Esophagus squamous epithelium (tissue), 5 donors: Measurements from ENCODE around the gene TTYH3. TPM values are rescaled to one million over a fixed set of nuclear protein-coding genes. Genes with fewer than 3 reads are reported as not detected.

Source experiments
- DNase-seq: peaks from one replicate; lab custom pipeline; 2025; lab: John Stamatoyannopoulos, UW
- H3K27ac ChIP-seq, 4 donors: fragments of 200-600 bp; sonication (generic); one replicate each; pipeline ENCODE4 v1.5.1; 2016 to 2019; ENCODE audit warnings: mild to moderate bottlenecking in 1 of 4
- H3K27me3 ChIP-seq, 4 donors: fragments of 200-600 bp; sonication (generic); 1 replicate in 3 of 4; 2 replicates in 1 of 4; pipeline versions ENCODE4 v1.5.1 to v1.6.0; 2017 to 2021; ENCODE audit warnings: antibody characterized with exemption in 1 of 4
- H3K36me3 ChIP-seq, 3 donors: fragments of 200-600 bp; sonication (generic); one replicate each; pipeline ENCODE4 v1.5.1; 2016 to 2019
- H3K4me1 ChIP-seq, 3 donors: fragments of 200-600 bp; sonication (generic); one replicate each; pipeline ENCODE4 v1.5.1; 2017 to 2019
- H3K4me3 ChIP-seq, 4 donors: fragments of 200-600 bp; sonication (generic); 1 replicate in 3 of 4; 2 replicates in 1 of 4; pipeline ENCODE4 v1.5.1; 2016 to 2019; ENCODE audit warnings: mild to moderate bottlenecking in 2 of 4, moderate library complexity in 1 of 4
- H3K9me3 ChIP-seq, 3 donors: fragments of 200-600 bp; sonication (generic); one replicate each; pipeline ENCODE4 v1.5.1; 2016 to 2019
- CTCF ChIP-seq, 6 experiments: fragments of 450-650 bp in 4 of 6; fragments of 200-600 bp in 2 of 6; sonication (generic) in 2 of 6; IDR thresholded peaks; one replicate each; pipeline ENCODE4 v1.5.1; 2016 to 2019; ENCODE audit warnings: antibody characterized with exemption in 6 of 6, mild to moderate bottlenecking in 4 of 6, moderate library complexity in 4 of 6
- POLR2A ChIP-seq, 4 donors: fragments of 450-650 bp; IDR thresholded peaks; one replicate each; pipeline ENCODE4 v1.6.1; 2017; ENCODE audit warnings: antibody characterized with exemption in 4 of 4, mild to moderate bottlenecking in 4 of 4, moderate library complexity in 3 of 4
- WGBS, 2 donors: methylation state at CpG; one replicate each; pipeline ENCODE4 v1.1.5; 2018; 5-methylcytosine and 5-hydroxymethylcytosine counted together
- intact Hi-C: fragments of 100-400 bp; cut with DNase I; formaldehyde crosslinking; loops from one replicate; pipeline ENCODE4 v1.15.0; 2022
- total RNA-seq, 4 donors: library from RNA; depleted of rRNA; stranded (reverse); fragments of >200 nt; gene quantifications; one replicate each; pipeline ENCODE4 v1.1.0, GENCODE V29; 2016
- donor health status: DM: yes; HTN: yes; CAD: no.

The TTYH3 gene
- total RNA-seq, 4 donors from 2014 or later: 4.7 to 23.1 (median 10.2) TPM

GRCh38 chr7:2610466-2610865, 21.3 kb upstream of the TTYH3 start:
- Histone ChIP-seq H3K9me3 (no peaks in the 10 kb centered on the region), H3K36me3 (peaks cover 0 to 15% (median 0%) of the 10 kb centered on the region in 3 donors), H3K4me3 (no peak overlapping the region), H3K4me1 (peaks cover 4 to 46% (median 11%) of the 10 kb centered on the region in 3 donors), H3K27me3 (peaks cover 0 to 4% (median 0%) of the 10 kb centered on the region in 4 donors), H3K27ac (peak overlapping the region in 1 of 4 donors; percentile 2)
- 80 to 91% methylated on average over 12 to 14 of the region's 14 CpGs for WGBS, 2 donors
- intact Hi-C loops: no loop called here
- TF ChIP-seq POLR2A (IDR thresholded peaks at IDR 0.05) (no peak), CTCF (IDR thresholded peaks at IDR 0.05) (no peak)
- DNase-seq: no peak

- H3K27ac ChIP-seq: no peak overlapping the region
- peaks cover 0 to 4% (median 0%) of the 10 kb centered on the region in 4 donors for H3K27me3 ChIP-seq
- H3K4me1 ChIP-seq: peaks cover 4 to 46% (median 11%) of the 10 kb centered on the region in 3 donors
- no peak overlapping the region for H3K4me3 ChIP-seq
- no peak for DNase-seq
- WGBS, 2 donors: 76 to 87% methylated on average over 4 of the region's 14 CpGs
- no peaks in the 10 kb centered on the region for H3K9me3 ChIP-seq
- TF ChIP-seq POLR2A (IDR thresholded peaks at IDR 0.05): no peak
- no peak for TF ChIP-seq CTCF (IDR thresholded peaks at IDR 0.05)
- intact Hi-C loops: no loop called here
- peaks cover 0 to 12% (median 0%) of the 10 kb centered on the region in 3 donors for H3K36me3 ChIP-seq
Observed at GRCh38 chr7:2610898-2611297, 20.9 kb upstream of the TTYH3 start.

- Histone ChIP-seq H3K9me3 (no peaks in the 10 kb centered on the region), H3K4me3 (no peak overlapping the region), H3K36me3 (peaks cover 0 to 8% (median 0%) of the 10 kb centered on the region in 3 donors), H3K4me1 (peaks cover 4 to 45% (median 10%) of the 10 kb centered on the region in 3 donors), H3K27me3 (peaks cover 0 to 9% (median 0%) of the 10 kb centered on the region in 4 donors), H3K27ac (no peak overlapping the region)
- intact Hi-C loops: no loop called here
- TF ChIP-seq CTCF (IDR thresholded peaks at IDR 0.05) (no peak), POLR2A (IDR thresholded peaks at IDR 0.05) (no peak)
- DNase-seq: no peak
- WGBS, 2 donors: 83 to 87% methylated on average over 2 to 5 of the region's 11 CpGs
Observed at GRCh38 chr7:2611401-2611800, 20.4 kb upstream of the TTYH3 start.

GRCh38 chr7:2611922-2612321, 19.9 kb upstream of the TTYH3 start:
- no peaks in the 10 kb centered on the region for H3K9me3 ChIP-seq
- no peak for DNase-seq
- H3K4me1 ChIP-seq: peaks cover 7 to 45% (median 8%) of the 10 kb centered on the region in 3 donors
- H3K27ac ChIP-seq: no peak overlapping the region
- TF ChIP-seq POLR2A (IDR thresholded peaks at IDR 0.05): no peak
- no peak for TF ChIP-seq CTCF (IDR thresholded peaks at IDR 0.05)
- WGBS, 2 donors: 92 to 100% methylated on average over 3 to 5 of the region's 10 CpGs
- H3K4me3 ChIP-seq: no peak overlapping the region
- H3K27me3 ChIP-seq: peaks cover 0 to 15% (median 0%) of the 10 kb centered on the region in 4 donors
- intact Hi-C loops: no loop called here
- H3K36me3 ChIP-seq: peaks cover 0 to 8% (median 0%) of the 10 kb centered on the region in 3 donors

GRCh38 chr7:2612445-2613097, 19.2 kb upstream of the TTYH3 start:
- peaks cover 0 to 21% (median 0%) of the 10 kb centered on the region in 4 donors for H3K27me3 ChIP-seq
- H3K36me3 ChIP-seq: peaks cover 0 to 8% (median 0%) of the 10 kb centered on the region in 3 donors
- no peaks in the 10 kb centered on the region for H3K9me3 ChIP-seq
- H3K4me1 ChIP-seq: peaks cover 12 to 45% (median 15%) of the 10 kb centered on the region in 3 donors
- no peak for TF ChIP-seq CTCF (IDR thresholded peaks at IDR 0.05)
- no peak for TF ChIP-seq POLR2A (IDR thresholded peaks at IDR 0.05)
- DNase-seq: no peak
- intact Hi-C loops: no loop called here
- no peak overlapping the region for H3K27ac ChIP-seq
- 72 to 89% methylated on average over 9 of the region's 15 CpGs for WGBS, 2 donors
- H3K4me3 ChIP-seq: no peak overlapping the region
